Activated CD4-positive, alpha-beta memory T cell treated with anti-CD3 and anti-CD28 coated beads for 36 hours (primary cell): Measurements from ENCODE around the gene NUTF2. TPM values are rescaled to one million over a fixed set of nuclear protein-coding genes. Genes with fewer than 3 reads are reported as not detected.
A peak's percentile ranks its signal among the peaks of the same experiment; 100 is the strongest.
"Not testable (repeated sequence)": the region's sequence is repeated elsewhere in the genome, so short reads cannot be mapped to it uniquely, and the experiment has no call there.

Experiments
- CTCF ChIA-PET: fragments of 350-600 bp; sonication (Branson Sonifier 250); formaldehyde crosslinking; loops from one replicate; lab custom pipeline; 2021; ENCODE audit warnings: antibody characterized with exemption, inconsistent platforms; lab: Charles Lee
- POLR2A ChIA-PET: fragments of 350-600 bp; sonication (Branson Sonifier 250); formaldehyde crosslinking; loops from one replicate; lab custom pipeline; 2021; ENCODE audit warnings: antibody characterized with exemption; lab: Charles Lee
- DNase-seq: peaks from one replicate; pipeline ENCODE4 v3.0.0-alpha.2; 2020
- H3K27ac Mint-ChIP-seq: one replicate; pipeline ENCODE4 v1.8.0; 2021; ENCODE audit warnings: mixed read lengths
- H3K27me3 Mint-ChIP-seq: one replicate; pipeline ENCODE4 v1.8.0; 2021; ENCODE audit warnings: mixed read lengths
- H3K36me3 Mint-ChIP-seq: one replicate; pipeline ENCODE4 v1.8.0; 2021; ENCODE audit warnings: mixed read lengths
- H3K4me1 Mint-ChIP-seq: one replicate; pipeline ENCODE4 v1.8.0; 2021; ENCODE audit warnings: low read depth, mixed read lengths
- H3K4me3 Mint-ChIP-seq: one replicate; pipeline ENCODE4 v1.8.0; 2021; ENCODE audit warnings: mild to moderate bottlenecking, mixed read lengths
- H3K9me3 Mint-ChIP-seq: one replicate; pipeline ENCODE4 v1.8.0; 2021; ENCODE audit warnings: mixed read lengths
- intact Hi-C: fragments of 100-400 bp; cut with micrococcal nuclease; formaldehyde crosslinking; loops from one replicate; pipeline ENCODE4 v1.15.1; 2023
- total RNA-seq, 2 experiments: library from RNA; stranded (reverse); gene quantifications; one replicate each; pipeline ENCODE4 v1.2.3, GENCODE V29; 2021

NUTF2 gene
- total RNA-seq, 2 experiments from 2014 or later: 141 to 148 TPM

GRCh38 chr16:67811899-67812298 is 34.8 kb upstream of the NUTF2 start:
- CTCF ChIA-PET: no interaction called here
- Mint-ChIP-seq H3K27ac (no peak overlapping the region), H3K27me3 (no peaks in the 10 kb centered on the region), H3K4me3 (no peak overlapping the region), H3K9me3 (no peaks in the 10 kb centered on the region), H3K36me3 (no peaks in the 10 kb centered on the region), H3K4me1 (peaks cover 5% of the 10 kb centered on the region)
- intact Hi-C loops: no loop called here
- DNase-seq: no peak
- POLR2A ChIA-PET: no interaction called here

GRCh38 chr16:67814567-67814966 is 32.2 kb upstream of the NUTF2 start:
- intact Hi-C loops: no loop called here
- no peaks in the 10 kb centered on the region for H3K36me3 Mint-ChIP-seq
- no peak for DNase-seq
- no peaks in the 10 kb centered on the region for H3K9me3 Mint-ChIP-seq
- no peaks in the 10 kb centered on the region for H3K27me3 Mint-ChIP-seq
- H3K4me3 Mint-ChIP-seq: no peak overlapping the region
- H3K27ac Mint-ChIP-seq: no peak overlapping the region
- CTCF ChIA-PET: interaction anchor here (0.6 to 3.5 kb wide), 8 partner anchors 11 to 225 kb away, joined by 3 to 51 read pairs (median 21); no protein-coding TSS in a partner anchor
- POLR2A ChIA-PET: no interaction called here
- peaks cover 2% of the 10 kb centered on the region for H3K4me1 Mint-ChIP-seq

- Mint-ChIP-seq H3K9me3 (no peaks in the 10 kb centered on the region), H3K4me3 (no peak overlapping the region), H3K36me3 (no peaks in the 10 kb centered on the region), H3K27me3 (no peaks in the 10 kb centered on the region), H3K4me1 (peaks cover 2% of the 10 kb centered on the region), H3K27ac (no peak overlapping the region)
- intact Hi-C loops: no loop called here
- CTCF ChIA-PET: no interaction called here
- POLR2A ChIA-PET: no interaction called here
- DNase-seq: no peak
Observed at GRCh38 chr16:67820608-67821259, 26.0 kb upstream of the NUTF2 start.

- no peak for DNase-seq
- intact Hi-C loops: no loop called here
- Mint-ChIP-seq H3K36me3 (no peaks in the 10 kb centered on the region), H3K27ac (no peak overlapping the region), H3K4me3 (no peak overlapping the region), H3K27me3 (no peaks in the 10 kb centered on the region), H3K9me3 (no peaks in the 10 kb centered on the region), H3K4me1 (no peaks in the 10 kb centered on the region)
- CTCF ChIA-PET: no interaction called here
- POLR2A ChIA-PET: no interaction called here
Observed at GRCh38 chr16:67822511-67822910, 24.2 kb upstream of the NUTF2 start.

GRCh38 chr16:67825119-67825518 is 21.6 kb upstream of the NUTF2 start:
- intact Hi-C loops: no loop called here
- H3K27ac Mint-ChIP-seq: no peak overlapping the region
- H3K27me3 Mint-ChIP-seq: no peaks in the 10 kb centered on the region
- H3K4me3 Mint-ChIP-seq: no peak overlapping the region
- ChIA-PET CTCF (interaction anchor here (0.6 to 5.6 kb wide), 2 partner anchors 9 to 64 kb away, joined by 3 to 35 read pairs; no protein-coding TSS in a partner anchor), POLR2A (no interaction called here)
- no peak for DNase-seq
- H3K36me3 Mint-ChIP-seq: no peaks in the 10 kb centered on the region
- no peaks in the 10 kb centered on the region for H3K9me3 Mint-ChIP-seq
- no peaks in the 10 kb centered on the region for H3K4me1 Mint-ChIP-seq

- Mint-ChIP-seq H3K9me3 (no peaks in the 10 kb centered on the region), H3K4me1 (no peaks in the 10 kb centered on the region), H3K27ac (no peak overlapping the region), H3K4me3 (no peak overlapping the region), H3K27me3 (no peaks in the 10 kb centered on the region), H3K36me3 (peaks cover 4% of the 10 kb centered on the region)
- CTCF ChIA-PET: interaction anchor here (5.6 kb wide), 1 partner anchor 10 kb away, joined by 35 read pairs; no protein-coding TSS in a partner anchor
- DNase-seq: no peak
- intact Hi-C loops: no loop called here
- POLR2A ChIA-PET: no interaction called here
Observed at GRCh38 chr16:67825906-67826305, 20.8 kb upstream of the NUTF2 start.

- Mint-ChIP-seq H3K9me3 (no peaks in the 10 kb centered on the region), H3K4me3 (no peak overlapping the region), H3K36me3 (peaks cover 5% of the 10 kb centered on the region), H3K27me3 (no peaks in the 10 kb centered on the region), H3K4me1 (peaks cover 8% of the 10 kb centered on the region), H3K27ac (no peak overlapping the region)
- no peak for DNase-seq
- intact Hi-C loops: no loop called here
- POLR2A ChIA-PET: no interaction called here
- CTCF ChIA-PET: interaction anchor here (5.6 kb wide), 1 partner anchor 12 kb away, joined by 35 read pairs; no protein-coding TSS in a partner anchor
Observed at GRCh38 chr16:67828651-67829050, 18.1 kb upstream of the NUTF2 start.

GRCh38 chr16:67833030-67833414 is 13.7 kb upstream of the NUTF2 start:
- ChIA-PET CTCF (interaction anchor here (0.7 to 2.4 kb wide), 6 partner anchors 12 to 312 kb away, joined by 3 to 38 read pairs (median 6); partner anchors contain the start of gene NUTF2), POLR2A (interaction anchor here (0.9 to 2.0 kb wide), 10 partner anchors 12 to 190 kb away, joined by 3 to 25 read pairs (median 4); partner anchors contain the start of genes CENPT, DDX28, DUS2 and GFOD2)
- Mint-ChIP-seq H3K27me3 (no peaks in the 10 kb centered on the region), H3K27ac (no peak overlapping the region), H3K4me1 (peaks cover 8% of the 10 kb centered on the region), H3K36me3 (peaks cover 5% of the 10 kb centered on the region), H3K4me3 (peak overlapping the region; percentile 89), H3K9me3 (no peaks in the 10 kb centered on the region)
- intact Hi-C loops: loop anchor here (1.0 to 5.0 kb wide), 2 partner anchors 9 to 39 kb away; partner anchors contain the start of genes EDC4 and THAP11
- no peak for DNase-seq

GRCh38 chr16:67833415-67834241 is 13.1 kb upstream of the NUTF2 start:
- CTCF ChIA-PET: interaction anchor here (0.9 to 2.4 kb wide), 6 partner anchors 11 to 352 kb away, joined by 3 to 38 read pairs (median 6); partner anchors contain the start of genes ATP6V0D1 and NUTF2
- POLR2A ChIA-PET: interaction anchor here (0.9 to 2.0 kb wide), 13 partner anchors 11 to 250 kb away, joined by 3 to 25 read pairs (median 4); partner anchors contain the start of genes CENPT, DDX28, DUS2 and GFOD2
- no peaks in the 10 kb centered on the region for H3K9me3 Mint-ChIP-seq

GRCh38 chr16:67834242-67834614 is 12.5 kb upstream of the NUTF2 start:
- intact Hi-C loops: loop anchor here (5.0 kb wide), 1 partner anchor 38 kb away; the partner anchor contains the start of gene EDC4
- DNase-seq: no peak
- ChIA-PET POLR2A (interaction anchor here (0.9 to 2.0 kb wide), 11 partner anchors 11 to 250 kb away, joined by 3 to 25 read pairs (median 4); partner anchors contain the start of genes DDX28, DUS2, GFOD2 and NUTF2), CTCF (interaction anchor here (0.9 to 2.4 kb wide), 5 partner anchors 11 to 353 kb away, joined by 3 to 38 read pairs (median 8); partner anchors contain the start of genes ATP6V0D1 and NUTF2)
- Mint-ChIP-seq H3K4me1 (peaks cover 8% of the 10 kb centered on the region), H3K27ac (peak overlapping the region; percentile 39), H3K27me3 (no peaks in the 10 kb centered on the region), H3K9me3 (no peaks in the 10 kb centered on the region), H3K4me3 (peak overlapping the region; percentile 89), H3K36me3 (peaks cover 5% of the 10 kb centered on the region)

More at GRCh38 chr16:67833415-67834241, 13.1 kb upstream of the NUTF2 start:
- intact Hi-C loops: loop anchor here (1.0 to 5.0 kb wide), 2 partner anchors 9 to 39 kb away; partner anchors contain the start of genes EDC4 and THAP11
- Mint-ChIP-seq H3K4me3 (peak overlapping the region; percentile 89), H3K36me3 (peaks cover 5% of the 10 kb centered on the region), H3K4me1 (peaks cover 8% of the 10 kb centered on the region), H3K27ac (peak overlapping the region; percentile 39), H3K27me3 (no peaks in the 10 kb centered on the region)
- peak; percentile 97 for DNase-seq

- peaks cover 15% of the 10 kb centered on the region for H3K4me1 Mint-ChIP-seq
- H3K27me3 Mint-ChIP-seq, H3K36me3 Mint-ChIP-seq, intact Hi-C loops, H3K9me3 Mint-ChIP-seq, DNase-seq, H3K4me3 Mint-ChIP-seq, H3K27ac Mint-ChIP-seq: not testable (repeated sequence)
- POLR2A ChIA-PET: interaction anchor here (0.8 kb wide), 1 partner anchor 8 kb away, joined by 3 read pairs; no protein-coding TSS in a partner anchor
- CTCF ChIA-PET: interaction anchor here (1.0 to 1.8 kb wide), 4 partner anchors 21 to 105 kb away, joined by 3 to 8 read pairs (median 4); no protein-coding TSS in a partner anchor
Observed at GRCh38 chr16:67837190-67837589, 9.5 kb upstream of the NUTF2 start.
